Activated naive CD8-positive, alpha-beta T cell treated with anti-CD3 and anti-CD28 coated beads for 36 hours (primary cell): ENCODE results near the gene MERTK. TPM values are rescaled to one million over a fixed set of nuclear protein-coding genes. Genes with fewer than 3 reads are reported as not detected.
"Not testable (repeated sequence)": the region's sequence is repeated elsewhere in the genome, so short reads cannot be mapped to it uniquely, and the experiment has no call there.

Experiments
- DNase-seq: peaks from one replicate; pipeline ENCODE4 v3.0.0; 2021
- H3K27ac Mint-ChIP-seq: one replicate; pipeline ENCODE4 v1.8.0; 2022; ENCODE audit warnings: mild to moderate bottlenecking, moderate library complexity, mixed read lengths
- H3K27me3 Mint-ChIP-seq: one replicate; pipeline ENCODE4 v1.8.0; 2022; ENCODE audit warnings: mild to moderate bottlenecking, mixed read lengths
- H3K36me3 Mint-ChIP-seq: one replicate; pipeline ENCODE4 v1.8.0; 2021; ENCODE audit warnings: mild to moderate bottlenecking, mixed read lengths
- H3K4me1 Mint-ChIP-seq: one replicate; pipeline ENCODE4 v1.8.0; 2021; ENCODE audit warnings: mixed read lengths
- H3K4me3 Mint-ChIP-seq: one replicate; pipeline ENCODE4 v1.8.0; 2022; ENCODE audit warnings: mild to moderate bottlenecking, moderate library complexity, mixed read lengths
- H3K9me3 Mint-ChIP-seq: one replicate; pipeline ENCODE4 v1.8.0; 2022; ENCODE audit warnings: mixed read lengths
- total RNA-seq, 2 experiments: library from RNA; stranded (reverse); gene quantifications; one replicate each; pipeline ENCODE4 v1.2.3, GENCODE V29; 2021

The MERTK gene
- total RNA-seq, 2 experiments from 2014 or later: 0.33 to 0.44 TPM

DNA sequence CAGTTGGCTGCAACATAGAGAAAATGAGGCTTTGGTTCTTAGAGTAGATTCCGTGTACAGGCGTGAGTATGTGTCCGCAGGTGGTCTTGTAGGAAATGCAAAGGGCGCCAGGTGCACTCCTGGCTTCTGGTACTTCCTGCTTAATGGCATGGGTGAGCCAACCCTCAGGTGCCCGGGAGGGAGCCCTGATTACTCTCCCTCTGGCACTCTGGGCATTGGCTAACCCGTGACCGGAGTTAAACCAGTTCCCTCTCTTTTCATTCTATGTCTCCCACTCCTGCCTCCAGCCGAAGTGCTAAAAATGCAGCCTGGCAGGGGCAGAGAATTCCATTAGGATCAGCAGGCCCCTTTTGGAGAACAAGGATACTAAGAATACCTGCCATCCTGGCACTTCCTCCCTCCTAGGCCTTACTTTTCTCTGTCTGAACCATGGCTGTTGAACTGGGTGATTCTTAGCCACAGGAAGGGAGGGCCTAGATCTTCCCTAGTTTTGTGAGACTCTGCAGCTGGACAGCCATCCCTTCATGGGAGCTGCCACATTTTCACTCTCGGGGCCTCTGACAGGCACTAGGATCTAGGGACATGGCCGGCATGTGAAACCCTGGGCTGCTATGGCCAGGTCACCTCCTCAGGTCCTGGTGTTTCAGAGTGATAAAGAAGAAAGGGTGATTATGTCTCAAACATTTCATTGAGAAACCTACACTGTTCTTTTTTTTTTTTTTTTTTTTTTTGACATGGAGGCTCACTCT, 6.5 kb downstream of the MERTK start:
- Mint-ChIP-seq H3K4me3 (no peak overlapping the region), H3K36me3 (no peaks in the 10 kb centered on the region), H3K9me3 (no peaks in the 10 kb centered on the region), H3K27me3 (peaks cover 23% of the 10 kb centered on the region), H3K27ac (no peak overlapping the region), H3K4me1 (peaks cover 16% of the 10 kb centered on the region)
- DNase-seq: no peak

DNA sequence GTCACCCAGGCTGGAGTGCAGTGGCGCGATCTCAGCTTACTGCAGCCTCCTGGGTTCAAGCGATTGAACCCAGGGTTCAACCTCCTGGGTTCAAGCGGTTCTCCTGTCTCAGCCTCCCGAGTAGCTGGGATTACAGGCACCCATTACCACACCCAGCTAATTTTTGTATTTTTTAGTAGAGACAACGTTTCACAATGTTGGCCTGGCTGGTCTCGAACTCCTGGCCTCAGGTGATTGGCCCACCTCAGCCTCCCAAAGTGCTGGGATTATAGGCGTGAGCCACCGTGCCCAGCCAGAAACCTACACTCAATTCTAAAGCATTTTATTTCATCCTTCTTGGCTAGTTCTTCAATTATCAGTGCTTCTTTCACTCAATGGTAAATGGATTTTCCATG, 7.1 kb downstream of the MERTK start:
- H3K9me3 Mint-ChIP-seq, H3K4me3 Mint-ChIP-seq, H3K27ac Mint-ChIP-seq, H3K36me3 Mint-ChIP-seq, DNase-seq: not testable (repeated sequence)
- H3K4me1 Mint-ChIP-seq: peaks cover 16% of the 10 kb centered on the region
- H3K27me3 Mint-ChIP-seq: peaks cover 17% of the 10 kb centered on the region

DNA sequence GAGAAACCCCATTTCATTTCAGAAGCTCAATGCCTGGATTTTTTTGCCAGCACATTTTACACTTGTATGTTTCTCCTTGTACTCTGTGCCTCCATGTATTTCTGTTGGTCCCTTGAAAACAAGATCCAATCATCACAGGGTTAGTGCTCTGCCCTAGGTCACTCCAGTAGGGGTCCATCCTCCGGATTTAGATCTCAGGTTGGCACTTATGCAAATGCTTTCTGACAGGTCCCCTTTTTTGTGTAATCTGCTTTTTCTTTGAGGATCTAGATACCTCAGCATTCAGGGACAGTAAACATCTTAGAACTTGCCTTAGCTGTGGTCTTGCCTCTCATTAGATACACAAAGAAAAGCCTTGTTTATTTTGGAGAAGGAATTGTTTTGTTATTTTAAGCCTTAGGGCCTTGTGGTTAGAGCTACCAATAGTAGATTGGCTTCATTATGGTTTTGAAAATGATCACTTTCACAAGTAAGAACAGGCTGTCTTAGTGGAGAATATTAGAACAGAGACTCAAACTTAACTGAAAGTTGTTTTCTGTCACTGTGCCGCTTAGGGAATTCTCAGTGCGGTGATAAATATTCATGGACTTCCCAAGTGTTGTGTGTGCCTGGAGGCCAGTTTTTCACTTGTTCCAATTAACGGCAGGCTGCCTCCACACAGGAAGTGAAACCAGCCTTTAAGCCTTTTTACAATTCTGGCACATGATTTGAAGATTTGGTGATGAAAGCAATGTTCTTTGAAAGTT, 7.8 kb downstream of the MERTK start:
- Mint-ChIP-seq H3K4me3 (no peak overlapping the region), H3K36me3 (no peaks in the 10 kb centered on the region), H3K27ac (no peak overlapping the region), H3K27me3 (peaks cover 10% of the 10 kb centered on the region), H3K4me1 (peaks cover 12% of the 10 kb centered on the region), H3K9me3 (no peaks in the 10 kb centered on the region)
- no peak for DNase-seq

DNA sequence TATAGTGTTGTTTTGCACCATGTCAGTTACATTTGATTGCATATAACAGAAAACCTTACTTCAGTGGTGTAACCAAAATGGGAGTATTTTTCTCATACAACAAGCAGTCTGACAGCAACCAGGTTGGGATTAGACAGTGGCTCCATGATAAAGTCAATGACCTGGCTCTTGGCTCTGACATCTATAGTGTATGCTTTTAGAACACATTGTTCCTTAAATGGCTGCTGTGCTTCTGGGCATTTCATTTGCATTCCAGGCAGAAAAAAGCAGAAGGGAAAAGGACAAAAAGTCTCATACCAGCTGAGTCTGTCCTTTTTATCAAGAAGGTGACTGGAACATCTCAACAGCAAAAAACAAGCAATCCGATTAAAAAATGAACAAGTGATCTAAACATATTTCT, 10.2 kb downstream of the MERTK start:
- Mint-ChIP-seq H3K27me3 (no peaks in the 10 kb centered on the region), H3K36me3 (no peaks in the 10 kb centered on the region), H3K4me3 (no peak overlapping the region), H3K4me1 (peaks cover 12% of the 10 kb centered on the region), H3K9me3 (no peaks in the 10 kb centered on the region), H3K27ac (no peak overlapping the region)
- no peak for DNase-seq

DNA sequence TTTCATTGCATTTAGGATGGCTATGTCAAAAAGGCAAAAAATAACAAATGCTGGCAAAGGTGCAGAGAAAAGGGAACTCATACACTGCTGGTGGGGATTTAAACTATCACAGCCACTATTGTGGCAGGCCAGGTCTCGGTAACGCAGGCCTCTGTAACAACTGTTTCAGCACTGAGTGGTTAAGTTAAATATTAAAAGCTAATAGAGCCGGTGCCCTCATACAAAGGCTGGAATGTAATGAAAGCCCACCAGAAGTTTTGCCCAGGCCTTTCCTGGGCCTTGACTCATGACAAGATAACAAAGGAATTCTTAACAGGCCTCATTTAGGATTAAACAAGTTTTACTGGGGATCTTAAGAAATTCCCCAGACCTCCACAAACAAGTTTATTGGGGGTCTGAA, 10.7 kb downstream of the MERTK start:
- no peaks in the 10 kb centered on the region for H3K36me3 Mint-ChIP-seq
- H3K9me3 Mint-ChIP-seq: no peaks in the 10 kb centered on the region
- peaks cover 12% of the 10 kb centered on the region for H3K4me1 Mint-ChIP-seq
- no peak overlapping the region for H3K27ac Mint-ChIP-seq
- DNase-seq: no peak
- no peaks in the 10 kb centered on the region for H3K27me3 Mint-ChIP-seq
- no peak overlapping the region for H3K4me3 Mint-ChIP-seq

DNA sequence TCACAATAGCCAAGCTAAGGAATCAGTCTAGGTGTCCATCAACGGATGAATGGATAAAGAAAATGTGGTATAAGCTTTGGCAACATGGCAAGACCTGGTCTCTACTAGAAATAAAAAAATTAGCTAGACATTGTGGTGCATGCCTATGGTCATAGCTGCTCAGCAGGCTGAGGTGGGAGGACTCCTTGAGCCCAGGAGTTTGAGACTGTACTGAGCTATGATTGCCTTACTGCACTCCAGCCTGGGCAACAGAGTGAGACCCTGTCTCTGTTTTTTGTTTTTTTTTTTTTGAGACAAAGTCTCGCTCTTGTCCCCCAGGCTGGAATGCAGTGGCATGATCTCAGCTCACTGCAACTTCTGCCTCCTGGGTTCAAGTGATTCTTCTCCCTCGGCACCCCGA, 11.6 kb downstream of the MERTK start:
- H3K27ac Mint-ChIP-seq, H3K4me3 Mint-ChIP-seq, DNase-seq, H3K36me3 Mint-ChIP-seq, H3K27me3 Mint-ChIP-seq, H3K9me3 Mint-ChIP-seq: not testable (repeated sequence)
- H3K4me1 Mint-ChIP-seq: peaks cover 12% of the 10 kb centered on the region

DNA sequence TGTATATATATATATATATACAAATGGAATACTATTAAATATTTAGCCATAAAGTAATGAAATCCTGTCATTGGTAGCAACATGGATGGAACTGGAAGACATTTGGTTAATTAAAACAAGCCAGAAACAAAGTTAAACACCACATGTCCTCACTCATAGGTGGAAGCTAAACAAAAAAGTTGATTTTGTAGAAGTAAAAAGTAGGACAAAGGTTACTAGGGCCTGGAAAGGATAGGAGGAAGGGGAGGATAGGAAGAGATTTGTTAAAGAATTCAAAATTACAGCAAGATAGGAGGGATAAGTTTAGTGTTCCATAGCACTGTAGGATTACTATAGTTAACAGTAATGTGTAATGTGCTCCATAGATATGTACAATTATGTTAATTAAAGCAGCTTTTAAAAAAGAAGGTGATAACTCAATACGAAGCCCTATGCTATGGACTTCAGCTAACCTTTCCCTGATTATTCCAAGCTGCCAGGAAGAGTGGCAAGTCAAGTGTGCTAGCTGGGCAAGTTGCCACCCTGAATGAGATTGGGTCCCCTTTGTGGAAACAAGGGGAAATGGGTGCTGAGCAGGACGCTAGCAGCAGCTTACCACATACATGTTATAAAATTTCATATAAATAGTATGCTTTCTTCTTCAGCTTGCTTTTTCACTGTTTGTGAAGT, 12.3 kb downstream of the MERTK start:
- H3K36me3 Mint-ChIP-seq: no peaks in the 10 kb centered on the region
- no peak overlapping the region for H3K4me3 Mint-ChIP-seq
- no peak for DNase-seq
- peaks cover 11% of the 10 kb centered on the region for H3K4me1 Mint-ChIP-seq
- H3K27me3 Mint-ChIP-seq: no peaks in the 10 kb centered on the region
- H3K27ac Mint-ChIP-seq: no peak overlapping the region
- no peaks in the 10 kb centered on the region for H3K9me3 Mint-ChIP-seq

DNA sequence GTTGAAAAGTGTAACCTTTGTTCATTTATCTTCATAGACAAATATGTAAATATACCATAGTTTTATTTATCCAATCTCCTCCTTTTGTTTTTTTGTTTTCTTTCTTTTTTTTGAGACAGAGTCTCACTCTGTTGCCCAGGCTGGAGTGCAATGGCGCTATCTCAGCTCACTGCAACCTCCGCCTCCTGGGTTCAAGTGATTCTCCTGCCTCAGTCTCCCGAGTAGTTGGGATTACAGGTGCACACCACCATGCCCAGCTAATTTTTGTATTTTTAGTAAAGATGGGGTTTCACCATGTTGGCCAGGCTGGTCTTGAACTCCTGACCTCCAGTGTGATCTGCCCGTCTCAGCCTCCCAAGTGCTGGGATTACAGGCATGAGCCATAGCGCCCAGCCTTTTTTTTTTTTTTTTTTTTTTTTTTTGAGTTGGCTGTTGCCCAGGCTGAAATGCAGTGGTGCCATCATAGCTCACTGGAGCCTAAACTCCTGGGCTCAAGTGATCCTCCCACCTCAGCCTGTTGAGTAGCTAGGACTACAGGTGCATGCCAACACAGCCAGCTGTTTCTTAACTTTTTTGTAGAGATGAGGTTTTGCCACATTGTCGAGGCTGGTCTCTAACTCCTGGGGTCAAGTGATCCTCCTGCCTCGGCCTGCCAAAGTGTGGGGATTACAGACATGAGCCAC, 13.0 kb downstream of the MERTK start:
- H3K27me3 Mint-ChIP-seq, DNase-seq, H3K4me3 Mint-ChIP-seq, H3K36me3 Mint-ChIP-seq, H3K27ac Mint-ChIP-seq, H3K4me1 Mint-ChIP-seq, H3K9me3 Mint-ChIP-seq: not testable (repeated sequence)

DNA sequence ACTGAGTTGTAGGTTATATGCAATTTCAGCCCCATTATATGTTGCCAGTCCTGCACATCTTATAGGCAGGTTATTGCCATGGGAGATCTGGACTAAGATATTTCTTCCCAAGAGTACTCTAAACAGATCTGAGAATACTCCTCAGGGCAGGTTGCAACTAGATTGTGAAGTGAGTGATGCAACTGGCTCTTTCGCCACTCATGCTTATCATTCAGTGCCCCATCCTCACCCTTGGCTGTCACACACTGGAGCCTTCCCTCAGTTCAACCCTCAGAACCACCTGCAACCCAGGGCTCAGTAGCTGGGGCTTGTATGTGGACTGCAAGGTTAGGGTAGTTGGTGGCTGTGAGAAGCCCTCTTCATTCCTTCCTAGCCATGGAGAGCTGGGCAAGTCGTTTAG, 14.1 kb downstream of the MERTK start:
- Mint-ChIP-seq H3K36me3 (no peaks in the 10 kb centered on the region), H3K4me3 (no peak overlapping the region), H3K27me3 (no peaks in the 10 kb centered on the region), H3K4me1 (no peaks in the 10 kb centered on the region), H3K27ac (no peak overlapping the region), H3K9me3 (no peaks in the 10 kb centered on the region)
- no peak for DNase-seq

DNA sequence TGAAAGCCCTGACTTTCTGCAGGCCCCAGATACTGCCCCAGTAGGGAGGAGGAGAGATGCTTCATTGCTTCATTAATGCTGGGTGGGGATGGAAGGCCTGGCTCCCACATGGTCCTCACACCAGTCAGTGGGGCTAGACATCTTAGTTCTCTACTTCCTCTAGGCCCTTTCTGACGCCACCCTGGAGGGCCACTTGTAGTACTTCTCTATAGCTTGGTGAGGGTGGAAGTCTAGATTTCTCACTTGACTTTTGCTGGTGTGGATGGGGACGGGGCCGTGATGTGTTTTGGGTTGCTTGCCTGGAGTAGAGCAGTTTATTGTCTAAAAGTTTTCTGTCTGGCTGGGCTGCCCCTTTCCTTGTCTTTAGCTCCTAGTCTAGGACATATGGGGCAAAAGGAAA, 18.7 kb downstream of the MERTK start:
- H3K9me3 Mint-ChIP-seq: no peaks in the 10 kb centered on the region
- H3K4me3 Mint-ChIP-seq: no peak overlapping the region
- no peak overlapping the region for H3K27ac Mint-ChIP-seq
- DNase-seq: no peak
- no peaks in the 10 kb centered on the region for H3K36me3 Mint-ChIP-seq
- no peaks in the 10 kb centered on the region for H3K27me3 Mint-ChIP-seq
- no peaks in the 10 kb centered on the region for H3K4me1 Mint-ChIP-seq

DNA sequence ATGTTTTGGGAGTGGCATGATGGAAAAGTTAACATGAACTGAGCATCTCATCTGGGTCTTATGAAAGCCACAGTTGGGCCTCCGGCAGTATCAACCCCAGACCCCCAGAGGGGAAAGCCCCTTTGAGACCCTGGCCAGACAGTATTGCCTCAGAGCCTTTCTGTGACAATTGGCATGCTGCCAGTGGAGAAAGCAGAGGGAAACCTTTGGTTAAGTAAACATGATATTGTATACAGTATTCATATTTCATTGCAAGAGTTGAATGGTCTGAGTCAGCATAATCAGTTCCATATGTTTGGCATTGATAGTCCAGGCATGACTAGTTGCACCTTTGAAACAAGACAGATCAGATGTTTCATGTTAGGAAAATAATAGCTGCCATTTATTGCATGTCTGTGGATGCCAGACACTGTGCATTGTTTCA, 20.0 kb downstream of the MERTK start:
- Mint-ChIP-seq H3K4me1 (no peaks in the 10 kb centered on the region), H3K9me3 (no peaks in the 10 kb centered on the region), H3K4me3 (no peak overlapping the region), H3K36me3 (no peaks in the 10 kb centered on the region), H3K27me3 (no peaks in the 10 kb centered on the region), H3K27ac (no peak overlapping the region)
- DNase-seq: no peak

DNA sequence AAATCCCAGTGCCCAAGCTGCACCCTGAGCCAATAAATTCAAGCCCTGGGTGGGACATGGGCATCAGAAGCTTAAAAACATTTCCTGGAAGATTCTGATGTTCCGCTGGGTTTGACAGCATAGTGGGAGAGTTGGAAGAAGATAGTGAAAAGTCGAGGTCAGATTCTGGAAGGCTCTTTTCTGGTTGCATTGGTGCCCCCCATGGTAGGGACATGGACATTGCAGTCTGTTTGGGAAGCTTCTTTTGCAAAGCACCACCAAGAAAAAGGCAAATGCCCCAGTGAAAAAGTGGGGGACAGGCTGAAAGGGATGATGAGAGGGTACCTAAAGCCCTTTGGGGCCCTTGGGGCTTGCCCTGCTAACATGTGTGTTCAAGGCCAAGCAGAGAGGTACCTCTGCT, 21.0 kb downstream of the MERTK start:
- no peaks in the 10 kb centered on the region for H3K36me3 Mint-ChIP-seq
- no peak overlapping the region for H3K27ac Mint-ChIP-seq
- no peaks in the 10 kb centered on the region for H3K4me1 Mint-ChIP-seq
- no peaks in the 10 kb centered on the region for H3K9me3 Mint-ChIP-seq
- H3K27me3 Mint-ChIP-seq: no peaks in the 10 kb centered on the region
- no peak overlapping the region for H3K4me3 Mint-ChIP-seq
- DNase-seq: no peak

DNA sequence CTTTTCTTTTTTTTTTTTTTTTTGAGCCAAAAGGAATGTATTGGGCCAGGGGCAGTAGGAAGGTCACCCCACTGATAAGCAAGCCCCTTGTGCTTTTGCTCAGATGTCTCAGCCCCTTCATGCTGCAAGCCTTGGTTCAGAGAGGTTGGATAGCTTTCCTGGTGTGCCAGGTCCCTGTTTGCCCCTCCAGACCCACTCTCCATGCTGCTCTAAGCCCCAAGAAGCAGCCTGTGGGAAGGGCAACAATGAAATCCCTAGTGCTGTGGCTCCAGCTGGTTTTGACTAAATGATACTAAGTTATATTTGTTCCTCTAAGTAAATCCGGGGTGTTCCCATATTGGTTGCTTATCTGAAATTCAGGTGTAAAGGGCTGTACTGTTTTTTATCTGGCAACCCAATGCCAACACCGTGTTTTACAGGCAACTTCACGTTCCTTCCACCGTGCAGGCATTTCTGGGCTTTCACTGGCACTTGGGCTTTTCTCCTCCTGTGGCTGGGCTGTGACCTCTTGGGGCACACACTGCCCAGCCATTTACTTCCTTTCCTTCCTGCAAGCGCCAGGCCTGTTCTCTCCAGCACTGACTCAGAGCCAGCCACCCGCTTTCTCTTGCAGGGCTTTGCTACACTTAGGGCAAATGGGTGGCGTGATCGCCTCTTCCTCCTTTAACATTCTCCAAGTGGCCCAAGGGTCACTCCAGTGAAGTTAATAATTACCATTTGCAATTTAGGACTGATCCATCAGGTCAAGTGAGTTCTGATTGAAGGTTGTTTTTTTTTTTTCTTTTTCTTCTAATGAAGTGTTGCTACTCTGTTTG, 21.6 kb downstream of the MERTK start:
- Mint-ChIP-seq H3K4me3 (no peak overlapping the region), H3K4me1 (no peaks in the 10 kb centered on the region), H3K9me3 (no peaks in the 10 kb centered on the region), H3K36me3 (no peaks in the 10 kb centered on the region), H3K27ac (no peak overlapping the region), H3K27me3 (no peaks in the 10 kb centered on the region)
- no peak for DNase-seq

DNA sequence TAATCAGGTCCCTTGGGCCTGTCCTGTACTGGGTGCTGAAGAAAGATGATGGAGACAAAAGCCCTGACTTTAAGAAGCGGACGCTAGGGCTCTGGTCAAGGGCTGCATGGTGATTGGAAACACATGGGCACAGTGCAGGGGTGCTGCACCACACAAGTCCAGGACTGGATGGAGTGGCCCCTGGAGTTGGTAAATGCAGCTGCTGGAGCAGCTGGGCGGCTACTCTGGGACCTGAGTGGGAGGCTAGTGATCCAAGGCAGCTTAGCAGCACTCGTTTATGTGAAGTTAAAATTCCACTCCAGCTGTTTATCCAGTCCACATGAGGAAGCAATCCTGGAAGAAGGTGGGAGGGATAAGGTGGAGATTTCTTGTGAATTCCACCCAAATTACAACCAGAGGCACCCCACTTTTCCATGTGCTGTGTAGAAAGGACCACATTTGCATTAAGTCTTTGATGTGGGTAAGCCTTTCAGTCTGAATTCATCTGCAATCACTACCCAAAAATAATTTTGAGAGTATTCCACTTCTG, 24.9 kb downstream of the MERTK start:
- Mint-ChIP-seq H3K4me1 (no peaks in the 10 kb centered on the region), H3K27ac (no peak overlapping the region), H3K4me3 (no peak overlapping the region), H3K36me3 (no peaks in the 10 kb centered on the region), H3K9me3 (no peaks in the 10 kb centered on the region), H3K27me3 (no peaks in the 10 kb centered on the region)
- DNase-seq: no peak
